Astrocyte (in vitro differentiated cells and primary cell): Measurements from ENCODE around the gene HNMT.

ENCODE experiments used
- EZH2 ChIP-seq: IDR thresholded peaks from 2 replicates; pipeline ENCODE4 v1.6.1; 2012; ENCODE audit warnings: mild to moderate bottlenecking, low read length, inconsistent platforms; ENCODE audit not compliant: insufficient read depth
- TF ChIP-seq, protein P1 (sequence below): IDR thresholded peaks from 2 replicates; pipeline ENCODE4 v1.5.1; 2011; ENCODE audit warnings: low read depth, mild to moderate bottlenecking, inconsistent platforms, low read length, moderate library complexity; ENCODE audit not compliant: insufficient read depth

DNA sequence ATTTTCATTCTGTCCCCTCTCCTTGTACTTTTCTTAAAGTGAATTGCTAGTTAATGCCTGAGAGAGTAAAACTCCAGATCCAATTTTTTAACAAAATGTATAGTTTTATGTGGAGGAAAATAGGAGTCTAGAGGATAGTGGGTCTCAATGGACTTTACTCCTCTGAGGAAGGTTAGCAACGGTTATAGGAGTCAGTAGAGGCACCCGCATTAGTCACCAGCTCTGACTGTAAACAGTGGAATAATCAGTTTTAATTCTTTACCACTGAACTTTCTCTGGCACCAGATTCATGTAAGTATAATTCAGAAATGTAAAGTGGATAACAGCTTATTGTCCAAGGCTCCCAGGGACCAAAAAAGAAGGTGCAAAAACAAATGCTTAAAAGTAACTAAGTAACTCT lies 38.7 kb upstream of the HNMT start:
- no peak for TF ChIP-seq EZH2
- TF ChIP-seq, protein P1, sequence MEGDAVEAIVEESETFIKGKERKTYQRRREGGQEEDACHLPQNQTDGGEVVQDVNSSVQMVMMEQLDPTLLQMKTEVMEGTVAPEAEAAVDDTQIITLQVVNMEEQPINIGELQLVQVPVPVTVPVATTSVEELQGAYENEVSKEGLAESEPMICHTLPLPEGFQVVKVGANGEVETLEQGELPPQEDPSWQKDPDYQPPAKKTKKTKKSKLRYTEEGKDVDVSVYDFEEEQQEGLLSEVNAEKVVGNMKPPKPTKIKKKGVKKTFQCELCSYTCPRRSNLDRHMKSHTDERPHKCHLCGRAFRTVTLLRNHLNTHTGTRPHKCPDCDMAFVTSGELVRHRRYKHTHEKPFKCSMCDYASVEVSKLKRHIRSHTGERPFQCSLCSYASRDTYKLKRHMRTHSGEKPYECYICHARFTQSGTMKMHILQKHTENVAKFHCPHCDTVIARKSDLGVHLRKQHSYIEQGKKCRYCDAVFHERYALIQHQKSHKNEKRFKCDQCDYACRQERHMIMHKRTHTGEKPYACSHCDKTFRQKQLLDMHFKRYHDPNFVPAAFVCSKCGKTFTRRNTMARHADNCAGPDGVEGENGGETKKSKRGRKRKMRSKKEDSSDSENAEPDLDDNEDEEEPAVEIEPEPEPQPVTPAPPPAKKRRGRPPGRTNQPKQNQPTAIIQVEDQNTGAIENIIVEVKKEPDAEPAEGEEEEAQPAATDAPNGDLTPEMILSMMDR: no peak
